HL-60 (cell line): Measurements from ENCODE around the gene NRCAM.

Source experiments
- POLR2AphosphoS5 ChIP-seq: IDR thresholded peaks from 2 replicates; pipeline ENCODE4 v1.6.1; 2012; ENCODE audit warnings: low read depth
- TF ChIP-seq, protein P1 (sequence below): IDR thresholded peaks from one replicate; pipeline ENCODE4 v1.5.1; 2011; ENCODE audit warnings: low read length, control low read depth, inconsistent platforms; ENCODE audit not compliant: insufficient read depth

- TF ChIP-seq POLR2AphosphoS5: no peak
- TF ChIP-seq, protein P1, sequence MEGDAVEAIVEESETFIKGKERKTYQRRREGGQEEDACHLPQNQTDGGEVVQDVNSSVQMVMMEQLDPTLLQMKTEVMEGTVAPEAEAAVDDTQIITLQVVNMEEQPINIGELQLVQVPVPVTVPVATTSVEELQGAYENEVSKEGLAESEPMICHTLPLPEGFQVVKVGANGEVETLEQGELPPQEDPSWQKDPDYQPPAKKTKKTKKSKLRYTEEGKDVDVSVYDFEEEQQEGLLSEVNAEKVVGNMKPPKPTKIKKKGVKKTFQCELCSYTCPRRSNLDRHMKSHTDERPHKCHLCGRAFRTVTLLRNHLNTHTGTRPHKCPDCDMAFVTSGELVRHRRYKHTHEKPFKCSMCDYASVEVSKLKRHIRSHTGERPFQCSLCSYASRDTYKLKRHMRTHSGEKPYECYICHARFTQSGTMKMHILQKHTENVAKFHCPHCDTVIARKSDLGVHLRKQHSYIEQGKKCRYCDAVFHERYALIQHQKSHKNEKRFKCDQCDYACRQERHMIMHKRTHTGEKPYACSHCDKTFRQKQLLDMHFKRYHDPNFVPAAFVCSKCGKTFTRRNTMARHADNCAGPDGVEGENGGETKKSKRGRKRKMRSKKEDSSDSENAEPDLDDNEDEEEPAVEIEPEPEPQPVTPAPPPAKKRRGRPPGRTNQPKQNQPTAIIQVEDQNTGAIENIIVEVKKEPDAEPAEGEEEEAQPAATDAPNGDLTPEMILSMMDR: no peak
Measured at GRCh38 chr7:108455998-108456677, at the start of gene NRCAM.
